ENCODE data around the gene MTNR1B. TPM values are rescaled to one million over a fixed set of nuclear protein-coding genes. Genes with fewer than 3 reads are reported as not detected.

MTNR1B gene
- total RNA-seq: not detected in 2 replicates

GRCh38 chr11:92969634-92970347 is at the start of gene MTNR1B:
Gene MTNR1B, plus strand, starts transcription at chr11:92969651. Its CDS starts 75 bp downstream, at chr11:92969726.

Other genes starting within 250 kb of the MTNR1B start
- 11.7 and 13.0 TPM in 2 replicates for gene SLC36A4, start 228.3 kb downstream of the MTNR1B start, total RNA-seq

All from hair follicular keratinocyte (primary cell).